ENCODE results near the gene PRMT2.
A peak's percentile ranks its signal among the peaks of the same experiment; 100 is the strongest.

Gene PRMT2

GRCh38 chr21:46635324-46636180 lies at the start of gene PRMT2:
Gene PRMT2 (plus strand): TSS chr21:46635674. CDS start chr21:46636952, 1,278 bp downstream.
- DNase-seq (ENCODE audit: low read depth in 1 of 2, low spot score in 1 of 2): peak; percentile 95 to 99

- no peak for DNase-seq (ENCODE audit: low read depth in 1 of 2, low spot score in 1 of 2)
Measured at GRCh38 chr21:46594276-46594675, 41.2 kb upstream of the PRMT2 start.

- no peak for DNase-seq (ENCODE audit: low read depth in 1 of 2, low spot score in 1 of 2)
Measured at GRCh38 chr21:46596201-46596600, 39.3 kb upstream of the PRMT2 start.

- DNase-seq (ENCODE audit: low read depth in 1 of 2, low spot score in 1 of 2): no peak
Measured at GRCh38 chr21:46597031-46597430, 38.4 kb upstream of the PRMT2 start.

GRCh38 chr21:46597896-46598343 lies 37.6 kb upstream of the PRMT2 start:
- DNase-seq (ENCODE audit: low read depth in 1 of 2, low spot score in 1 of 2): no peak

- DNase-seq (ENCODE audit: low read depth in 1 of 2, low spot score in 1 of 2): no peak
Measured at GRCh38 chr21:46598581-46599572, 36.6 kb upstream of the PRMT2 start.

- no peak for DNase-seq (ENCODE audit: low read depth in 1 of 2, low spot score in 1 of 2)
Measured at GRCh38 chr21:46600305-46600704, 35.2 kb upstream of the PRMT2 start.

GRCh38 chr21:46600978-46601377 lies 34.5 kb upstream of the PRMT2 start:
- DNase-seq (ENCODE audit: low read depth in 1 of 2, low spot score in 1 of 2): no peak

GRCh38 chr21:46603228-46603627 lies 32.2 kb upstream of the PRMT2 start:
- DNase-seq (ENCODE audit: low read depth in 1 of 2, low spot score in 1 of 2): no peak

GRCh38 chr21:46604329-46604974 lies 31.0 kb upstream of the PRMT2 start:
- DNase-seq (ENCODE audit: low read depth in 1 of 2, low spot score in 1 of 2): no peak

- DNase-seq (ENCODE audit: low read depth in 1 of 2, low spot score in 1 of 2): no peak
Measured at GRCh38 chr21:46604975-46605766, 30.3 kb upstream of the PRMT2 start, which contains the start of gene S100B. Gene S100B (minus strand): TSS chr21:46605082. CDS start chr21:46602415, 2,667 bp downstream.

- DNase-seq (ENCODE audit: low read depth in 1 of 2, low spot score in 1 of 2): no peak
Measured at GRCh38 chr21:46605767-46606426, 29.6 kb upstream of the PRMT2 start.

GRCh38 chr21:46606427-46606813 lies 29.1 kb upstream of the PRMT2 start:
- no peak for DNase-seq (ENCODE audit: low read depth in 1 of 2, low spot score in 1 of 2)

- no peak for DNase-seq (ENCODE audit: low read depth in 1 of 2, low spot score in 1 of 2)
Measured at GRCh38 chr21:46607636-46608035, 27.8 kb upstream of the PRMT2 start.

GRCh38 chr21:46608672-46609111 lies 26.8 kb upstream of the PRMT2 start:
- DNase-seq (ENCODE audit: low read depth in 1 of 2, low spot score in 1 of 2): no peak

- no peak for DNase-seq (ENCODE audit: low read depth in 1 of 2, low spot score in 1 of 2)
Measured at GRCh38 chr21:46610018-46610701, 25.3 kb upstream of the PRMT2 start.

GRCh38 chr21:46613391-46613790 lies 22.1 kb upstream of the PRMT2 start:
- no peak for DNase-seq (ENCODE audit: low read depth in 1 of 2, low spot score in 1 of 2)

- DNase-seq (ENCODE audit: low read depth in 1 of 2, low spot score in 1 of 2): no peak
Measured at GRCh38 chr21:46616050-46616449, 19.4 kb upstream of the PRMT2 start.

GRCh38 chr21:46616656-46617055 lies 18.8 kb upstream of the PRMT2 start:
- DNase-seq (ENCODE audit: low read depth in 1 of 2, low spot score in 1 of 2): no peak

Measured in activated CD4-positive, alpha-beta T cell treated with anti-CD3 and anti-CD28 coated beads, Interleukin-2, amount 50 U/mL, for 24 hours (primary cell).